Choroid plexus epithelial cell (primary cell): ENCODE data around the gene DET1.

Experiments used
- DNase-seq: peaks from one replicate; pipeline ENCODE4 v3.0.0-alpha.2; 2010; ENCODE audit warnings: low read depth
- H3K4me3 ChIP-seq: 2 replicates; pipeline ENCODE4 v1.5.1; 2011; ENCODE audit warnings: low read depth, mild to moderate bottlenecking, control low read depth, low read length, moderate library complexity
- CTCF ChIP-seq: conservative IDR thresholded peaks from 2 replicates; pipeline ENCODE4 v1.5.1; 2011; ENCODE audit warnings: low read depth, mild to moderate bottlenecking, control low read depth, inconsistent platforms, low read length, moderate library complexity

Gene DET1

GRCh38 chr15:88463870-88464532 is 82.5 kb downstream of the DET1 start:
- TF ChIP-seq CTCF, result no peak
- no peak for DNase-seq
- H3K4me3 ChIP-seq, result no peak overlapping the region
